Measurements from ENCODE around the gene SERPINA9.
"Not testable (repeated sequence)": the region's sequence is repeated elsewhere in the genome, so short reads cannot be mapped to it uniquely, and the experiment has no call there.

Gene SERPINA9, protein sequence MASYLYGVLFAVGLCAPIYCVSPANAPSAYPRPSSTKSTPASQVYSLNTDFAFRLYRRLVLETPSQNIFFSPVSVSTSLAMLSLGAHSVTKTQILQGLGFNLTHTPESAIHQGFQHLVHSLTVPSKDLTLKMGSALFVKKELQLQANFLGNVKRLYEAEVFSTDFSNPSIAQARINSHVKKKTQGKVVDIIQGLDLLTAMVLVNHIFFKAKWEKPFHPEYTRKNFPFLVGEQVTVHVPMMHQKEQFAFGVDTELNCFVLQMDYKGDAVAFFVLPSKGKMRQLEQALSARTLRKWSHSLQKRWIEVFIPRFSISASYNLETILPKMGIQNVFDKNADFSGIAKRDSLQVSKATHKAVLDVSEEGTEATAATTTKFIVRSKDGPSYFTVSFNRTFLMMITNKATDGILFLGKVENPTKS

DNA sequence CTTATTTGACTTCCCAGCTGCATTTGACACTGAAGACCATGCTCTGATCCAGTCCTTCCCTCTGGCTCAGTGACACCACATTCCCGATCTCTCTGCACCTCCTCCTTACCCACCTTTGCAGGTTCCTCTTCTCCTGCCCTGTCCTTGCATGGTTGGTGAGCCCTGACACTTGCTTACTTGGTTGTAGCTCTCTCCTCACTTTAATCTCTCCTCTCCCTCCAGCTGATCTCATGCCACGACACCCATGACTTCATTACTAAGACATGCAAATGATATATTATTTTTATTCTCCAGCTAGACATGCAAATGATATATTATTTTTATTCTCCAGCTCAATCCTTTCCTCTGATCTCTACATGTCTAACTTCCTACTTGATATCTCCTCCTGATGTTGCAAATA lies at the start of gene SERPINA9:
Gene SERPINA9 (minus strand): TSS at position 175 of the 400 bp plus-strand sequence. CDS start 6,357 bp downstream, outside the sequence.
- no peak for DNase-seq

DNA sequence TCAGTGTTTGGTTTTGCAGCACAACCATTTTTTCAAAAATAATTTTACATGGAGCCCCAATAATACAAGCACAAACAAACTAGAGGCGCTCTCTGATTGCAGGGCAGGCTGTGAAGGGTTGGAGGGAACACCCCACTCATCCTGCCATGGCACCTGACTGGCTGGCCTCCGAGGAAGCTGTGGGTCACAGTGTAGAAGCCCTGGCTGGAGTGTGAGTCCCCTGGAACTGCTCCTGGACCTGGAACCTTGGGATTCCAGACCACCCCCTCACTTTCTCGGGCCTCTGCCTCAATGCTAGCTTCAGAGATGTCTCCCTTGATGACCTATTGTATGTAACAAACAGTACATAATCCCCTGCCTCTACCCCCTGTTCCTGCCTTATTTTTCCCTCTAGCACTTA lies 48.1 kb upstream of the SERPINA9 start:
- DNase-seq = no peak

DNA sequence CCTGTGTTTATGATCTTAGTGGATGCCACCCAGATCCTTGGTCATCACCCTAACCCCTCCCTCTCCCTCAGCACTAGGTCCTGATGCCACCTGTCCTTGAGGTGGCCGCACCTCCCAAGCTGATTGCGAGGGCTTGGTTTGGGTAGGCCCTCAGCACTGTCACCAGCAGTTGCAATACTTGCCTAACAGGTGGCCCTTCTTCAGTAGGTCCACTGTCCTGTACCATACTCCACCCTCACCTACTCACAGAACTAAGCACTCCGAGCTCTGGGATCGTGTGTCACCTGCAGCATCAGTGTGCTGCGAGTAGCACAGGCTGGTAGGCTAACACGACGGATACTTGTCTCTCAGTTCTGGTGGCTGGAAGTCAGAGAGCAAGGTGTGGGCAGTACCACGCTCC lies 47.3 kb upstream of the SERPINA9 start:
- no peak for DNase-seq

DNA sequence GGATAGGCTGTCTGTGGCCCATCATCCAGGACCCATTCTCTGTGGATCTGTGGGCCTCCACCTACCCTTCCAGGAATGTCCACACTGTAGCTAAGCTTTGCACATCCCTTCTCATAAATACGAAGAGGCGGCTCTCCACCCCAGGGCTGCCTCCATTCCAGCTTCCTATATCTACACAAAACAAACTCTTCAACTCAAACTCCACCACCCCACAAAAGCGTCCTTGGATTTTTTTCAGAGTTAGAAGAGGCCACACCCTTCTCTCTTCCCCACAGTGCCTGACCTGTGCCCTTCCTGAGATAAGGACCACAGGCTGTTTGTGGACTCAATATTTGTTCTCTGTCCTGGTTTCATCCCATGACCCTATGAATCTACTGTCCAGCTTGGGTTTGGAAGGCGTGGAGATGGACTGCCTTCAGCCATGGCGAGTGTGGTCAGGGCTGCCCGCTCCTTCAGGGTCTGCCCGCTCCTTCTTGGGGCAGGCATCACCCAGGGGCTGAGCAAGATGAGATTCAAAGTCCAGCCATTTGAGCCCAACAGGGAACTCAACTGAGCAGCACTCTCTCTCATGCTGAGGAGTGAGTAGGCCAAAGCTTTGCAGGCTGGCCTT lies 46.2 kb upstream of the SERPINA9 start:
- no peak for DNase-seq

DNA sequence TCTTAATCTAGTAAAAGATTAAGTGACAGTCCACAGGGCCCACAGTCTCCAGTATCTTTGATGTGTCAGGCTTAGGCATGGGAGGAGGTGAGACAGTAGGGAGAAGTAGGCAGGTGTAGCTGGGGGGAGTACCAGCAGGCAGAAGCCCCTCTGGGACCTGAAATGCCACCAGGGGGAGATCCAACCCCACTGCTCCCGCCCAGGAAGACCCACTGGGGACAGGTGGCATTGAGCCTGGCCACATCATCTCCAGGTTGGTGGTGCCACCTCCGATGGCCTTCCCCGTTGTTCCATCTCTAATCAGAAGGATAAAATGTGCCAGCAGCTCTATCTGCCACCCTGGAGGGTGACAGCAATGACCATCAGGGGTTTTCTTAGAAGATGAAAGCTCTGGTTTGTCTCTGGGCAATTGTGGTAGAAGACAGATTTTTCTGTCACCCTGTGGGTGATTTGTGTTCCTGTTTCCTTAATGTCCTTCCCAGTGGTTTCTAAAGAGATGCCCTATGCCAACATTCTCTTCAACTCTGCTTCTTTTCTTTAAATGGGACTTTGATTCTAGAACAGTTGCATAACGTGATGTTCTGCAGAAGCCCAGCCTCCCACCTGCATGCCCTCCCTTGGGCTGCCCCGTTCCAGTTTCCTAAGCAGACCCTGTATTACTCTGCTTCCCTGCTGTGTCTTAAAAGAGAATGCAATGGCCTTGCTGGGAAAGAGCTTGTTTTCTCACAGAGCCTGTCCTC lies 45.5 kb upstream of the SERPINA9 start:
- no peak for DNase-seq

DNA sequence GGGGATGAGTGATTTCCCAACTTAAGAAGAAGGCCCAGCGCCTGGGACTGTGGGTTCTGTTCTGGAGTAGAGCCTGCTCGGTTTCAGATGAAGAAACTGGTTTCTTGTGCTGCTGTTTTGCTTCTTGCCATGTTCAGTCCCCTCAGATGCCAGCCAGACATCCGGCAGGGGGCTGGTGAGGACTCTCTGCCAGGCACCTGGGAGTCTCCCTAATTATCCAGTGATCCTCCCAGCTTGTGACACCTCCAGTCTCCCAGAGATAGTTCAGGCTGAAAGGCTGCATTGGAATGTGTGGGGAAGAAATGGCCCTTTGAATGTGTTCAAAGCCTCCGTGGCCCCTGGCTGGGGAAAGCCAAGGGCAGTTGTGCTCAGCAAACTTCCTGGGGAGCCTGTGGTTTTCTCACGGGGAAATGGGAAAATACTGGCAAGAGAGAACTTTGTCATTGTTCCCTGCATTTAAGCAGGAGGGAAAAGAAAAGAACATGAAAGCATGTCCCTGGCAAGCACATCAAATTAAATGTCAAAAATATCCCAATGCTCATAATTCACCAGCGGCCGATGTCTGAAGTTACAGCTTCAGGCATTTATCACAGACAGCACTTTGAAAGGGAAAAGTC lies 41.8 kb upstream of the SERPINA9 start:
- no peak for DNase-seq

DNA sequence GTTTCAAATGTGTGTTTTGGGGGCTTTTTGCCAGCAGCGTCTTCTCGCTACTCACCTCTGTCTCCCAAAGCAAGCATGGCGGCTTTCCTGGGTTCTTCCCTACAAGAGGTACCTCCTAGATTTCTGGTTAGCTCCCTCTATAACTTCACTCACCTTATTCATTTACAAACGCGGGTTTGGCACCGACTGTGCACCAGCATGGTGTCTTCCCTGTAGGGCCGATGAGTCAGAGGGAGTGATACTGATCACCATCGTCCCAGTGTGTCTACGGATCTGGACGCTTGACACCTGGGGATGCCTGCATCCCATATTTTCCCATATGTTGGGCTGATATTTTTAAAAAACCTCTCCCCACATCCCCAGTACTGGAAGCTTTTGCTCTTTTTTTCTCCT lies 41.2 kb upstream of the SERPINA9 start:
- no peak for DNase-seq

DNA sequence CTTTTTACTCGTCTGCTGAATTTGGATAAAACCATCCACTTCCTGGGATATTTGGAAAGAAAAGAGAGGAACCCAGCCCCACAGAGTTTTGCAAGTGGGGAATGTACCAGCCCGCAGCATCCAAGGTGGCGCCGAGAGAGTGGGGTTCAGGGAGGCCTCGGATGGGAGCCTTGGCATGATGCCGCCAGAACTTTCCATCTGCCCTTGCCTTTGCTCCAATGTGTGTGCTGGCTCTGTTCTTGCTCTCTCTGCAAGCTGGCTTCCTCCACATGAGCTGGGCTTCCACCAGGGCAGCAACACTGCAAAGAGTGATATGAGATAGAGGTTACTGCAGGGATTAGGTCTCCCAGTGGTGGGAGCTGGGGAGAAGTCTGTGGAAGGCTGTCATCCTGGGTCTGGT lies 39.9 kb upstream of the SERPINA9 start:
- DNase-seq = no peak

DNA sequence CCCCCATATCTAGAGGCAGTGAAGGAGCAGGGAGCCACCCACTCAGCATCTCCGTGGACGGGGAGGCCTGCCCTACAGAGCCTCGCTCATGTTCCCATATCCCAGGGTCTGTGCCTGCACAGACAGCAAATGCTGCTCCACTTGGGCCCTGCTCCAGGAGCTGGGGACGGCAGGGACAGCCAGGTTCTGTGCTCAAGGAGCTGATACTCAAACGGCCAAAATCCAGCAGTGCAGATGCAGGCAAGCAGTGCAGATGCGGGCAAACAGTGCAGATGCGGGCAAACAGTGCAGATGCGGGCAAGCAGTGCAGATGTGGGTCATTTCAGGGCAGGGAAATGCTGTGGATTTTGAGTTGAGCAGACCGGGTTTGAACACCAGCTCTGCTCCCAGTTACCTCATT lies 39.4 kb upstream of the SERPINA9 start:
- no peak for DNase-seq

DNA sequence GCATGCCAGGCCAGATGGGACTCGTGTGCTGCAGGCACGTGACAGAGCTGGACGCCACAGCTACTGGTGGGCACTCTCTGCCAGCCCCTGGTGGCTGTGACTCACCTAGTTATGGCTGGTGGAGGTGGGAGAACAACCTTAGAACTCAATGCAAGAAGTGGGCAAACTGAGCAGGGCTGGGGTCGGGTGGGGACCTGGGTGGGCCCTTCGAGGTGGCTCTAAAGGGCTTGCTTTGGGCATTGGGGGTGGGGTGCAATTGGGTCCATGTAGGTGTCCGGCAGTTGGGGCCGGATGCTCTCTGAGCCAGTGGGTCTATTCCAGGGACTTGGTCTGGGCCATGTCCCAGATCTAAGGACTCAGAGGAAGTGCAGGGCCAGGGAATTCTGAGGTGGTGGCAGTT lies 38.4 kb upstream of the SERPINA9 start:
- DNase-seq = no peak

DNA sequence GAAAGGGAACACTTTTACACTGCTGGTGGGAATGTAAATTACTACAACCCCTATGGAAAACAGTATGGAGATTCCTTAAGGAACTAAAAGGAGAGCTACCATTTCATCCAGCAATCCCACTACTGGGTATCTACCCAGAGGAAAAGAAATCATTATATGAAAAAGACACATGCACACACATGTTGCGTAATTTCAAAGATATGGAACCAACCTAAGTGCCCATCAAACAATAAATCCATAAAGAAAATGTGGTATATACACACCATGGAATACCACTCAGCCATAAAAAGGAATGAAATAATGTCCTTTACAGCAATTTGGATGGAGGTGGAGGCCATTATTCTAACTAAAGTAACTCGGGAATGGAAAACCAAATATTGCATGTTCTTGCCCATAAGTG lies 34.5 kb upstream of the SERPINA9 start:
- DNase-seq = not testable (repeated sequence)

DNA sequence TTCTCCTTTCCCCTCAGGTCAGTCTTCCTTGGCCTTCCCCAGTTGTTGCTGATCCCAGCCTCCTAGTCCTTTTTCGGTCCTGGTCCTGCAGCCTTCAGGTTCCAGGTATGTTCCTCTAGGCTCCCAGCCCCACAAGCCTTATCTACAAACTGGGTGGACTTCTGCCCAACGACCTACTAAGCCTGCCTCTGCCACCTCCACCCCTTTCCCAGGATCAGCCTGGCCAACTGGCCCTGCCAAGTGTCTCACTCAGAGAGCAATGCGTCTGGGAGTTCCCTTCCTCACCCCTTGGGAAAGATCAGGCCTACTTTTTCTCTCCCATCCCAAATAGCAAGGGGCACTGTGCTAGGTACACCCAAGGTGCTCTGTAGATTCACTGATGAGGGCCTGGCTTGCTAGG lies 33.4 kb upstream of the SERPINA9 start, which contains the start of gene SERPINA12:
Gene SERPINA12 (minus strand): TSS at position 114 of the 400 bp plus-strand sequence. CDS start 11,072 bp downstream, outside the sequence.
- DNase-seq = no peak

DNA sequence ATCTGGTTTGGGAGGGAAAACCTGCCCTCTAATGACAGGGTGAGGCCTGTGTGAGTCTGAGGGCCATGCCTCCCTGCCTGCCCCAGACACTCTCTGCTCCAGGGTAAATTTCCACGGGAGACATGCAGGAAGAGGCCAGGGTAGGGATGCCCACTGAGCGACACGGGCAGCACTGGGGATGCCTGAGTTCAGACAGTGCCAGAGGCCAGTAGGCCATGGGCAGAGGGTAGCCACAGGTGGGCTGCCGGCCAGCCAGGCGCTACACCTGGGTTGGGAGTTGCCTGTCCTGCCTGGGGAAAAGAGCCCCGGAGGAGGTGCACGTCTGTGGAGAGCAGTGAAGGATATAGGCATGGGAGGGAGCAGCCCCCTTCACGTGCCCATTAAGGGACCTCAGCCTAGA lies 29.6 kb upstream of the SERPINA9 start:
- DNase-seq = no peak

DNA sequence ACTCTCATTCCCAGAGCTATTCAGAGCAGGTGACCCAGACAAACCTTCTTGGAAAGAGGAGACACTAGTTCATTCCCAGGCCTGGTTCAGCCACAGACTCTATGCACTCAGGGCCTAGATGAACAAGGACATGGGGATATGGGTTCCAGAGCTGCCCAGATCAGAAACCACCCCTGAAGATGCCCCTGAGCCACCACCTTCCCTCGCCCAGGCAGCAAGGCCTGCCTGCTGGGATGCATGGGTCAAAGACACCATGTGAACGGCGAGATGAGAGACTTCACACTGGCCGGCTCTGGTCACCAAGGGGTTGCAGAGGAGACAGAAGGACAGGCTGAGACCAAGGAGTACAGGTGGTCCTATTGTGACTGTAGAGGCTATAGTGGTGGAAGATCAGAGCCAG lies 29.2 kb upstream of the SERPINA9 start:
- DNase-seq = no peak

DNA sequence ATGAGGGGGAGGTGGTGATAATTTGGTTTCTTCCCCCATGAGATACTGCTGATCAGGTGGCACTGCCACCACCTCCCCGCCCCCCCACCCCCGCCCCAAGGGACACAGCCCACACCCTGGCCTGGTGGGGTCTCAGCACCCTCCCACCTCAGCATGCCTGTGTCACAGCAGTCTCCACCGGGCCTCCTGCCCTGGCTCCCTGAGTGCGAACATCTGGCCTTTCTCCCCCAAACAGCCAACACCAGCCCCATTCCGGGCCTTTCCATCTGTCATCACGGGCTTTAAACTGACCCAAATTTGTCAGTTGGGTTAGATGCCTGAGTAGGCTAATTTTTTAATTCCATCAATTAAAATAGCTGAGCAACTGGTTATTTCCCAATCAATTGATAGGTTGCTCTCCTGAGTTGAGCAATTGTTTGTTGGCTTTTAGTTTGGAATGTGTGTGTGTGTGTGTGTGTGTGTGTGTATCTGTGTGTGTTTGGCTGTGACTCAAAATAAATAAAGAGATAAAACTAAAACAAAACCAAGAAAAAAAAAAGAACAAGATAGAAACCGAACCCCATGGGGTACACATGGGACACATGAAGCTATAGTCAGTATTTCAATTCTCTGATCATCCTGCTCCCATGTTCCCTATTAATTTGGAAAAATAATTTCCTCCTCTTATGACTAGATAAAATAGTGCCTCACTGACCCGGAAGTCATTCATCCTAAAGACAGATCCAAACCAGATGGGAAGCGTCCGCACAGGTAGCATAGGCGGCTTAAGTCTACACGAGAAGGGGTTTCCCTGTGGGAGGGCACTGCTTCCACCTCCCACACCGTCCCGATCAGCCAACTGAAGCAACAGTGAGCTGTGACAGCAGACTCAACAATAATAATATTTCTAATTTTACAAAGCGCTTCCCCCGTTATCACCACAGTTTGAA lies 25.9 kb upstream of the SERPINA9 start:
- no peak for DNase-seq

DNA sequence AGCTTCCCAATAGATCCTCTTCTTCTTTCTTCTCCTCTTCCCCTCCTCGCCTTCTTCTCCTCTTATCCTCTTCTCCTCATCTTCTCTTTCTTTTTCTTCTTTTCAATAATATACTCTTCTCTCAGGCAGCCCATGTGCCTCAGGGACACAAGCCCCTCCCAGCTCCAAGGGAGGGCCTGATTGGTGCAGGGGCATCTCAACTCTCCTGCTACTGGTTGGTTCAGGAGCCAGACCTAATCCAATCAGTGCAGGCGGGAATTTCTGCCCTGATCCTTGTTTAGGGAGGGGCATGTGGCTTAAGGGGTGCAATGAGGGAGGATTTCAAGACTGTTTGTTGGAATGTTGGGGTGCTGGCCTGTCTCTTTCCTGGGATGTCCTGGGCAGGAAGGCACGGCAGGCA lies 24.3 kb upstream of the SERPINA9 start:
- DNase-seq = no peak

DNA sequence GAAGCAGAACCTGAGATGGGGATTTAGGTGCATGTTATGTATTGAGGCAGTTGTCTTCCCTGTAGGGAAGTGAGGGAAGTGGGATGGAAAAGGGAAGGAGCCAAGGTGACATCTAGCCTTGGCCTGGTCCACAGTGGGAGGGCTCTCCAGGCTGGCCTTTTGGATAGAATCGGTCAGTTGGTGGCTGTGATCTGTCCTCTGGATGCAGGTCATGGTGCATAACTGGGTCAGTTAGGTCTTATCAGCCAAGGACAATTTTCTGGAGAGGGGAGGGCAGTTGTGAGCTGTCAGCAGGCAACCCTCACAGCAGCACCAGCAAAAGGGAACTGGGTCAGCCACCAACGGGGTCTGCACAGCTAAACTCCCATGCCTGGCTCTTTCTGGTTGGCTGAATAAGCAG lies 23.7 kb upstream of the SERPINA9 start:
- no peak for DNase-seq

DNA sequence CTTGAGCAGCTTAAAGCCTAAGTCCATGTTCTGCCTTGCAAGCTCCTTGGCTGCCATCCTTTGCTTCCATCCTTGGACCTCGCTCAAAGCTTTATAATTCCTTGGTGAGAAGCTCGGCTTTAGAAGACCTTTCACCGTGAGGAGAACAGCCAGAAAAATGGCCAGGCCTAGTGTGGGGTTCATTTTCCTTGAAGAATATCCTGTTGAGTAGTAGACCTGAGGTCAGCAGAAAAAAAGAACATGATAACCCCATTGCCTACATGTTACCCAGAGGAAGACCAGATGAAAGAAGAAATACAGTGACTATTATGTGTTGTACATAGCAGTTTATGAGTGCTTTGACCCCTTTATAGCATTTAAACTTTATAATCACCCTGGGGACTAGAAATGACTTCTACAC lies 22.2 kb upstream of the SERPINA9 start:
- no peak for DNase-seq

DNA sequence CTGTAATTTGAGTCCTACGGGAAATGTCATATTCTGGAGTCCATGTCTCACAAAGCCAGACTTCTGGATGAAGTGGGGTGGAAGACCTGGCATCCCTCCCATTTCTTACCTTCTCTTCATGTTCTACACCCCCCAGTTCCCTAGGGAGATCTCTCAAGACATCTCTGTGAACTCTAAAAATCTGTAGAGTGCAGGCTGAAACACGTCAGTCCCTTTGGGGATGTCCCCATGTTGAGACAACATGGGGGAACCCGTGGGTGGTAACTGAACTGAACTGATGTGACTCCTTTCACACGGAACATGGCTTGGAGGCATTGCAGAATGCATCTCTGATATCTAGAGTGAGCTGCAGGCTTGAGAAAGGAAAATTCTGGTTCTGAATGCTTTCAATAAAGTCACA lies 18.1 kb upstream of the SERPINA9 start:
- no peak for DNase-seq

DNA sequence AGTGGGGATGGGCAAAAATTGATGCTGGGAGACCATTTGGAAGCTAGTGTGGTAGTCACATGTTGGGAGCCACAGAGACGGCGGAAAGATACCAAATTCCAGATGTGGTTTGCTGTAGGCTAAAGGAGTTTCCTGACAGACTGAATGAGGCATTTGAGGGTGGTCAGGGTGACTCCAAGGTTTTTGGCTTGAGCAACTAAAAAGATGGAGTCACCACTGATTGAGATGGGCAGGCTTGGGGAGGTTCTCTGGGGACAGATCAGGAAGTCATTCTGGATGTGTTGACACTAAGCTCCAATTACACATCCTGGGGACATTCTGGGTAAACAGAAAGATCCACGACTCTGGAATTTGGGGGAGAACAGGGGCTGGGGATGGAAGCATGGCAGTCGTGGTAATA lies 15.5 kb upstream of the SERPINA9 start:
- no peak for DNase-seq

DNA sequence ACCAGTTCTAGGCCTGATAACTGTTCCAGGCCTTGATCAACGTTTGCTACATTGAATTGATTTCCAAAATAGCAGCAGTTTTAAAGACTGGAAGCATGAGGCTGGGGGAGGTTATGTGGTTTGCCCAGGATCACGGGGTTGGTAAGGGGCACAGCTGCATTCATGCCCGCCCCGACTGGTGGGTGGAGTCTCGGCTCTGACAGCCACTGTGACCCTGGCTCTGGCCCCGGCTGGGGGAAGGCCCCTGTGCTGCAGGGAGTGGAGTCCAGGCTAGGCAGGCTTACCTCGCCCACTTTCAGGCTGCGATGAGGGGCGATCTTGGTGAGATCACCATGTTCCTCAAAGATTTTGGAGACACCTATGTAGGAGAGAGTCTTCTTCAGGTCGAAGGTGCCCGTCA lies 13.3 kb upstream of the SERPINA9 start:
- no peak for DNase-seq

DNA sequence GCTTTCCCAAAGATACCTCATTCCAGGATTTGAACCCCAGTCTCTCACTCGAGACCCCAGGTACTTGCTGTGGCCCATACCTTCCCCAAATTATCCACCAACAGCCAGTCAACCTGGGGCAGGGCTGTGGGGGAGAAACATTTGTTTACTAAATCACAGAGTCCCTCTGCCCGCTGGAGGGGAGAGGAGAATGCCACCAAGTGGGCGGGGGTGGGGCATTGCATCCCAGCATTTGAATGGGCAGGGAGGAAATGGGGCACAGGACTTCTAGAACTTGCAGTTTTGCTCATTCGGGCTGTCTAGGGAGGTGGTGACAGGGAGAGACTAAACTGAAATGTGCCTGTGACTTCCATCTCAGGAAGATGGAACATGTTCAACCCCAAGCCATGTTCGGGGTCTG lies 10.9 kb upstream of the SERPINA9 start:
- no peak for DNase-seq

All from SIG-M5 (cell line).